ENCODE measurements around the gene IPO4. TPM values are rescaled to one million over a fixed set of nuclear protein-coding genes. Genes with fewer than 3 reads are reported as not detected.
"Not testable (repeated sequence)": the region's sequence is repeated elsewhere in the genome, so short reads cannot be mapped to it uniquely, and the experiment has no call there.

IPO4 gene
- total and polyA plus RNA-seq, 9 of the 15 experiments (the other 6 are each of a cell fraction or from before 2014, with no cell fraction given), result 7.3 to 122 (median 31.8) TPM

DNA sequence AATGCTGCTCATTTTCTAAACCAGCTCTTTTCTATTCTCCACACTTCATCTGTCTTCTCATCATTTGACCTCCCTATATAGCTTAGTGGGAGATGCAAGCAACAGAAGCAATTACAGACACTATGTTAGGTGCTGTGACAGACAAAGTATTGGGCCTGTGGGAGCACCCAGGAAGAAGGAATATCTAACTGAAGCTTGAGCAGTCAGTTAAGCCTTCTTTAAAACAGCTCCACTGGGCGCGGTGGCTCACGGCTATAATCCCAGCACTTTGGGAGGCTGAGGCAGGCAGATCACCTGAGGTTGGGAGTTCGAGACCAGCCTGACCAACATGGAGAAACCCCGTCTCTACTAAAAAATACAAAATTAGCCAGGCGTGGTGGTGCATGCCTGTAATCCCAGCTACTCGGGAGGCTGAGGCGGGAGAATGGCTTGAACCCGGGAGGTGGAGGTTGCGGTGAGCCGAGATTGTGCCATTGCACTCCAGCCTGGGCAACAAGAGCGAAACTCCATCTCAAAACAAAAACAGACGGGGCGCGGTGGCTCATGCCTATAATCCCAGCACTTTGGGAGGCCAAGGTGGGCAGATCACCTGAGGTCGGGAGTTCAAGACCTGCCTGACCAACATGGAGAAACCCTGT is 14.8 kb upstream of the IPO4 start:
- TF ChIP-seq POLR2A (conservative IDR thresholded peaks at IDR 0.05), result 0 out of 2 replicates have a peak, but pooled peaks have one; percentile 19
- intact Hi-C loops (cut with micrococcal nuclease); FAIRE-seq; H3K9me1 ChIP-seq (ENCODE audit: control insufficient read depth, insufficient read depth, low read length); H3K27me3 ChIP-seq (ENCODE audit: control insufficient read depth in 2 of 2, insufficient read depth in 2 of 2, low read length in 2 of 2); DNase-seq (ENCODE audit: extremely low read depth in 1 of 4, low spot score in 3 of 4); BruUV-seq (replicated peaks); H3K4me3 ChIP-seq; H3K9ac ChIP-seq (ENCODE audit: insufficient read depth in 1 of 2, low read depth in 2 of 2, low read length in 2 of 2); CTCF ChIA-PET (ENCODE audit: low intra/inter-chr PET ratio); H3K79me2 ChIP-seq (ENCODE audit: control insufficient read depth, insufficient read depth, low read length); H2AFZ ChIP-seq (ENCODE audit: low read depth, low read length); H4K20me1 ChIP-seq (replicated peaks; ENCODE audit: control insufficient read depth, insufficient read depth, low read length); H3K4me2 ChIP-seq (ENCODE audit: insufficient read depth, low read length); ATAC-seq; H3K9me3 ChIP-seq (replicated peaks; ENCODE audit: control insufficient read depth, insufficient read depth, low read depth, low read length); in situ Hi-C loops (cut with MboI); H3K27ac ChIP-seq (ENCODE audit: extremely low read depth, low read depth, low read length): not testable (repeated sequence)
- H3K36me3 ChIP-seq (ENCODE audit: control insufficient read depth, insufficient read depth, low read length), result peaks cover 44% of the 10 kb centered on the region; the same call in 2 of the 3 replicates
- H3K4me1 ChIP-seq (replicated peaks in 1 of 2; ENCODE audit: control insufficient read depth in 2 of 2, insufficient read depth in 2 of 2, low read length in 2 of 2), result peaks cover 8 to 12% of the 10 kb centered on the region in 2 experiments; a peak in 4 of 5 replicates
- POLR2A ChIA-PET, result interaction anchor here (1.7 kb wide), 1 partner anchor 8 kb away, joined by 5 read pairs; the partner anchor contains the start of gene TM9SF1
- WGBS (ENCODE audit: insufficient coverage, low coverage, missing lambda C conversion rate), result 83% methylated on average over 4 of the region's 16 CpGs

DNA sequence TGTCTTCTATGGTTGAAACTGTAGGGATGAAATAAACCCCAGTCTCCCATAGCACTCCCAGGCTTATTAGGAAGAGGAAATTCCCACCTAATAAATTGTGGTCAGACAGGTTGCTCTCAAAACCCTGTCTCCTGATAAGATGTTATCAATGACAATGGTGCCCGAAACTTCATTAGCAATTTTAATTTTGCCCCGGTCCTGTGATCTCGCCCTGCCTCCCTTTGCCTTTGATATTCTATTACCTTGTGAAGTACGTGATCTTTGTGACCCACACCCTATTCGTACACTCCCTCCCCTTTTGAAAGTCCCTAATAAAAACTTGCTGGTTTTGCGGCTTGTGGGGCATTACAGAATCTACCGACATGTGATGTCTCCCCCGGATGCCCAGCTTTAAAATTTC is 13.9 kb upstream of the IPO4 start:
- FAIRE-seq, result not testable (repeated sequence)

More for the DNA sequence above, 13.9 kb upstream of the IPO4 start:
- H4K20me1 ChIP-seq (replicated peaks; ENCODE audit: control insufficient read depth, insufficient read depth, low read length); H3K4me3 ChIP-seq; H3K4me2 ChIP-seq (ENCODE audit: insufficient read depth, low read length); in situ Hi-C loops (cut with MboI); ATAC-seq; DNase-seq (ENCODE audit: extremely low read depth in 1 of 4, low spot score in 3 of 4); H3K27me3 ChIP-seq (ENCODE audit: control insufficient read depth in 2 of 2, insufficient read depth in 2 of 2, low read length in 2 of 2); H3K27ac ChIP-seq (ENCODE audit: extremely low read depth, low read depth, low read length); H3K9me3 ChIP-seq (replicated peaks; ENCODE audit: control insufficient read depth, insufficient read depth, low read depth, low read length); H3K9ac ChIP-seq (ENCODE audit: insufficient read depth in 1 of 2, low read depth in 2 of 2, low read length in 2 of 2); H3K4me1 ChIP-seq (replicated peaks in 1 of 2; ENCODE audit: control insufficient read depth in 2 of 2, insufficient read depth in 2 of 2, low read length in 2 of 2); H3K79me2 ChIP-seq (ENCODE audit: control insufficient read depth, insufficient read depth, low read length); BruUV-seq (replicated peaks); intact Hi-C loops (cut with micrococcal nuclease); H2AFZ ChIP-seq (ENCODE audit: low read depth, low read length); H3K9me1 ChIP-seq (ENCODE audit: control insufficient read depth, insufficient read depth, low read length); CTCF ChIA-PET (ENCODE audit: low intra/inter-chr PET ratio): not testable (repeated sequence)
- 100% methylated on average over 8 of the region's 8 CpGs for WGBS (ENCODE audit: insufficient coverage, low coverage, missing lambda C conversion rate)
- H3K36me3 ChIP-seq (ENCODE audit: control insufficient read depth, insufficient read depth, low read length), result peaks cover 37% of the 10 kb centered on the region; the same call in 2 of the 3 replicates
- POLR2A ChIA-PET, result interaction anchor here (0.6 kb wide), 1 partner anchor 11 kb away, joined by 3 read pairs; the partner anchor contains the start of gene CHMP4A
